Measurements from ENCODE around the gene USP28.
"Not testable (repeated sequence)": the region's sequence is repeated elsewhere in the genome, so short reads cannot be mapped to it uniquely, and the experiment has no call there.

USP28 gene

GRCh38 chr11:113881856-113882255 is 6.5 kb upstream of the USP28 start:
- Histone ChIP-seq H4K8ac (ENCODE audit: low read depth, low read length) (no peak overlapping the region), H3K4me3 (ENCODE audit: low read depth, low read length) (no peak overlapping the region), H3K14ac (ENCODE audit: low read length) (no peak overlapping the region), H2BK12ac (ENCODE audit: low read length) (no peak overlapping the region), H3K23ac (ENCODE audit: low read length) (no peak overlapping the region), H3K4me2 (ENCODE audit: low read length) (no peak overlapping the region), H3K79me2 (ENCODE audit: control insufficient read depth, insufficient read depth, low read length, poor library complexity) (no peaks in the 10 kb centered on the region), H3K9ac (ENCODE audit: low read length) (no peak overlapping the region), H2AFZ (ENCODE audit: insufficient read depth, low read length, poor library complexity) (no peak overlapping the region), H3K36me3 (ENCODE audit: control insufficient read depth in 1 of 2, insufficient read depth in 2 of 2, low read length in 2 of 2) (no peaks in the 10 kb centered on the region), H3K18ac (ENCODE audit: low read length) (no peak overlapping the region), H3K4me1 (ENCODE audit: control insufficient read depth in 1 of 2, insufficient read depth in 2 of 2, low read length in 2 of 2) (peaks cover 0 to 5% of the 10 kb centered on the region in 2 experiments), H2BK120ac (ENCODE audit: insufficient read depth, low read length, poor library complexity) (no peak overlapping the region), H2AK5ac (ENCODE audit: low read length) (no peak overlapping the region), H4K12ac (ENCODE audit: low read depth, low read length) (no peak overlapping the region), H3K4ac (ENCODE audit: low read depth, low read length) (no peak overlapping the region), H3K27ac (ENCODE audit: low read depth, low read length) (no peak overlapping the region), H2BK5ac (ENCODE audit: low read depth, low read length, poor library complexity) (no peak overlapping the region), H4K91ac (ENCODE audit: low read depth, low read length) (no peak overlapping the region), H3K79me1 (ENCODE audit: low read length) (peaks cover 4% of the 10 kb centered on the region), H3K27me3 (ENCODE audit: insufficient read depth, low read length) (no peaks in the 10 kb centered on the region), H3K9me3 (ENCODE audit: insufficient read depth, low read depth, low read length) (no peaks in the 10 kb centered on the region)
- peak; percentile 93 to 94 for DNase-seq
- WGBS (ENCODE audit: extremely low coverage, insufficient coverage, insufficient read length), result no CpG with 5 or more reads among the region's 1 CpG

DNA sequence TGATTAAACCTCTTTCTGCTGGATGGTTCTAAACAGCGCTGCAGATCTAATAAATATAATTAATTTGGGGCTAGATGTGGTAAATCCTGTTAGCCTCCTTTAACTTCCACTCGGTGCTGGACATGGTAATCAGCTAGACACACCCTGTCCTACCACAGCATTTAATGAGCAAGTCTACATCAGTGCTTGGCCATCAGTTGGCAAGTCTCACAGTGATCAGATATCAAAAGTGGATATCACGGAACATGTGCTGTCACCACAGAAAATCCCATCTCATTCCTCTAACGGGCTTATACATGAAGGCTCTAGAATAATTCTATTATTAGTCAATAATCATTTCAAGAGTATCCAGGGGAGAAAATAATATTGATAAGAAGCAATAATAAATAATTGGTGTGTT is 5.6 kb upstream of the USP28 start:
- H3K27ac ChIP-seq (ENCODE audit: low read depth, low read length), result no peak overlapping the region

GRCh38 chr11:113879446-113879845 is 4.1 kb upstream of the USP28 start:
- not testable (repeated sequence) for H3K4ac ChIP-seq (ENCODE audit: low read depth, low read length); H3K36me3 ChIP-seq (ENCODE audit: control insufficient read depth in 1 of 2, insufficient read depth in 2 of 2, low read length in 2 of 2); H3K27me3 ChIP-seq (ENCODE audit: insufficient read depth, low read length); H3K4me2 ChIP-seq (ENCODE audit: low read length); H3K18ac ChIP-seq (ENCODE audit: low read length); H4K91ac ChIP-seq (ENCODE audit: low read depth, low read length); H3K14ac ChIP-seq (ENCODE audit: low read length); H3K4me3 ChIP-seq (ENCODE audit: low read depth, low read length); H3K9ac ChIP-seq (ENCODE audit: low read length); H2BK120ac ChIP-seq (ENCODE audit: insufficient read depth, low read length, poor library complexity); H2BK12ac ChIP-seq (ENCODE audit: low read length); DNase-seq; H4K12ac ChIP-seq (ENCODE audit: low read depth, low read length); H3K4me1 ChIP-seq (ENCODE audit: control insufficient read depth in 1 of 2, insufficient read depth in 2 of 2, low read length in 2 of 2); H2AK5ac ChIP-seq (ENCODE audit: low read length); H3K23ac ChIP-seq (ENCODE audit: low read length); H4K8ac ChIP-seq (ENCODE audit: low read depth, low read length); H3K79me2 ChIP-seq (ENCODE audit: control insufficient read depth, insufficient read depth, low read length, poor library complexity); H2AFZ ChIP-seq (ENCODE audit: insufficient read depth, low read length, poor library complexity); H2BK5ac ChIP-seq (ENCODE audit: low read depth, low read length, poor library complexity); H3K9me3 ChIP-seq (ENCODE audit: insufficient read depth, low read depth, low read length); H3K27ac ChIP-seq (ENCODE audit: low read depth, low read length)
- peaks cover 10% of the 10 kb centered on the region for H3K79me1 ChIP-seq (ENCODE audit: low read length)
- WGBS (ENCODE audit: extremely low coverage, insufficient coverage, insufficient read length), result no CpG with 5 or more reads among the region's 4 CpGs

More for the DNA sequence above, 5.6 kb upstream of the USP28 start:
- Histone ChIP-seq H3K4me2 (ENCODE audit: low read length) (no peak overlapping the region), H3K4me1 (ENCODE audit: control insufficient read depth in 1 of 2, insufficient read depth in 2 of 2, low read length in 2 of 2) (peaks cover 2 to 8% of the 10 kb centered on the region in 2 experiments), H4K8ac (ENCODE audit: low read depth, low read length) (no peak overlapping the region), H4K91ac (ENCODE audit: low read depth, low read length) (no peak overlapping the region), H3K79me1 (ENCODE audit: low read length) (peaks cover 5% of the 10 kb centered on the region), H3K4me3 (ENCODE audit: low read depth, low read length) (no peak overlapping the region), H3K18ac (ENCODE audit: low read length) (no peak overlapping the region), H3K9me3 (ENCODE audit: insufficient read depth, low read depth, low read length) (no peaks in the 10 kb centered on the region), H4K12ac (ENCODE audit: low read depth, low read length) (no peak overlapping the region), H3K36me3 (ENCODE audit: control insufficient read depth in 1 of 2, insufficient read depth in 2 of 2, low read length in 2 of 2) (no peaks in the 10 kb centered on the region), H2AK5ac (ENCODE audit: low read length) (no peak overlapping the region), H2BK12ac (ENCODE audit: low read length) (no peak overlapping the region), H3K4ac (ENCODE audit: low read depth, low read length) (no peak overlapping the region), H2AFZ (ENCODE audit: insufficient read depth, low read length, poor library complexity) (no peak overlapping the region), H3K14ac (ENCODE audit: low read length) (no peak overlapping the region), H3K27me3 (ENCODE audit: insufficient read depth, low read length) (no peaks in the 10 kb centered on the region), H2BK120ac (ENCODE audit: insufficient read depth, low read length, poor library complexity) (no peak overlapping the region), H3K9ac (ENCODE audit: low read length) (no peak overlapping the region), H3K23ac (ENCODE audit: low read length) (no peak overlapping the region), H2BK5ac (ENCODE audit: low read depth, low read length, poor library complexity) (no peak overlapping the region), H3K79me2 (ENCODE audit: control insufficient read depth, insufficient read depth, low read length, poor library complexity) (no peaks in the 10 kb centered on the region)
- no CpG with 5 or more reads among the region's 4 CpGs for WGBS (ENCODE audit: extremely low coverage, insufficient coverage, insufficient read length)
- no peak for DNase-seq

DNA sequence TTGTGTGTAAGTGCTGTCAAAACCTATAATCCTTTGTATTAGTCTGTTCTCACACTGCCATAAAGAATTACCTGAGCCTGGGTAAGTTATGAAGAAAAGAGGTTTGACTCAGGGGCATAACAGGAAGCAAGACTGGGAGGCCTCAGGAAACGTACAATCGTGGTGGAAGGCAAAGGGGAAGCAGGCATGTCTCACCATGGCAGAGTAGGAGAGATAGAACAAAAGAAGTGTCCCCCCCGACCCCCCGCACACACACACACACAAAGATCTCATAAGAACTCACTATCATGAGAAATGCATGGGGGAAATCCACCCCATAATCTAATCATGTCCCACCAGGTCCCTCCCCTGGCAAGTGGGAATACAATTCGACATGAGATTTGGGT is 2.3 kb upstream of the USP28 start:
- Histone ChIP-seq H3K79me1 (ENCODE audit: low read length) (peaks cover 9% of the 10 kb centered on the region), H3K27ac (ENCODE audit: low read depth, low read length) (no peak overlapping the region), H3K9me3 (ENCODE audit: insufficient read depth, low read depth, low read length) (no peaks in the 10 kb centered on the region), H3K4ac (ENCODE audit: low read depth, low read length) (no peak overlapping the region), H3K18ac (ENCODE audit: low read length) (no peak overlapping the region), H3K79me2 (ENCODE audit: control insufficient read depth, insufficient read depth, low read length, poor library complexity) (peaks cover 7% of the 10 kb centered on the region), H2BK12ac (ENCODE audit: low read length) (peak overlapping the region; percentile 20), H3K4me1 (ENCODE audit: control insufficient read depth in 1 of 2, insufficient read depth in 2 of 2, low read length in 2 of 2) (peaks cover 4 to 5% of the 10 kb centered on the region in 2 experiments), H3K4me3 (ENCODE audit: low read depth, low read length) (no peak overlapping the region), H3K9ac (ENCODE audit: low read length) (no peak overlapping the region), H2BK5ac (ENCODE audit: low read depth, low read length, poor library complexity) (no peak overlapping the region), H2BK120ac (ENCODE audit: insufficient read depth, low read length, poor library complexity) (peak overlapping the region; percentile 15), H2AK5ac (ENCODE audit: low read length) (no peak overlapping the region), H3K4me2 (ENCODE audit: low read length) (no peak overlapping the region), H3K27me3 (ENCODE audit: insufficient read depth, low read length) (no peaks in the 10 kb centered on the region), H3K14ac (ENCODE audit: low read length) (no peak overlapping the region), H2AFZ (ENCODE audit: insufficient read depth, low read length, poor library complexity) (no peak overlapping the region), H3K36me3 (ENCODE audit: control insufficient read depth in 1 of 2, insufficient read depth in 2 of 2, low read length in 2 of 2) (no peaks in the 10 kb centered on the region), H4K8ac (ENCODE audit: low read depth, low read length) (peak overlapping the region; percentile 72), H3K23ac (ENCODE audit: low read length) (no peak overlapping the region), H4K91ac (ENCODE audit: low read depth, low read length) (no peak overlapping the region), H4K12ac (ENCODE audit: low read depth, low read length) (no peak overlapping the region)
- DNase-seq, result no peak
- no CpG with 5 or more reads among the region's 5 CpGs for WGBS (ENCODE audit: extremely low coverage, insufficient coverage, insufficient read length)

All from trophoblast cell (in vitro differentiated cells and primary cell).